DND-41 (cell line): Measurements from ENCODE around the gene PCCB.
"Not testable (repeated sequence)": the region's sequence is repeated elsewhere in the genome, so short reads cannot be mapped to it uniquely, and the experiment has no call there.

Experiments used
- ATAC-seq: fragments of 200-7000 bp; cut with Tn5 transposase; 3 replicates; pipeline ENCODE4 v1.9.1; 2021; ENCODE audit warnings: low read depth; ENCODE audit not compliant: insufficient read depth
- DNase-seq: peaks from one replicate; pipeline ENCODE4 v3.0.0-alpha.2; 2020
- H2AFZ ChIP-seq: 2 replicates; pipeline ENCODE4 v1.6.0; 2012; ENCODE audit warnings: low read depth, low read length
- H3K27ac ChIP-seq: 2 replicates; pipeline ENCODE4 v1.5.1; 2012; ENCODE audit warnings: low read length, inconsistent platforms
- H3K27me3 ChIP-seq: fragments of 200-600 bp; sonication (generic); 2 replicates; pipeline ENCODE4 v1.6.0; 2012; ENCODE audit warnings: low read length, mild to moderate bottlenecking, inconsistent platforms; ENCODE audit not compliant: insufficient read depth, poor library complexity
- H3K36me3 ChIP-seq: 2 replicates; pipeline ENCODE4 v1.5.1; 2012; ENCODE audit warnings: low read length, inconsistent platforms; ENCODE audit not compliant: insufficient read depth
- H3K4me1 ChIP-seq: 2 replicates; pipeline ENCODE4 v1.5.1; 2012; ENCODE audit warnings: mild to moderate bottlenecking, low read length; ENCODE audit not compliant: insufficient read depth
- H3K4me2 ChIP-seq: 2 replicates; pipeline ENCODE4 v1.6.0; 2012; ENCODE audit warnings: mild to moderate bottlenecking, moderate library complexity, low read length, inconsistent platforms; ENCODE audit not compliant: insufficient read depth
- H3K4me3 ChIP-seq, 2 experiments: fragments of 200-600 bp in 1 of 2; shearing (Covaris generic) in 1 of 2; 2 replicates each; pipeline ENCODE4 v1.5.1; 2012 to 2016; ENCODE audit warnings: inconsistent platforms in 2 of 2, low read length in 2 of 2, mild to moderate bottlenecking in 2 of 2, low read depth in 1 of 2, moderate library complexity in 1 of 2
- H3K79me2 ChIP-seq: 2 replicates; pipeline ENCODE4 v1.6.0; 2012; ENCODE audit warnings: low read length, inconsistent platforms; ENCODE audit not compliant: insufficient read depth
- H3K9ac ChIP-seq: 2 replicates; pipeline ENCODE4 v1.6.0; 2012; ENCODE audit warnings: low read depth, mild to moderate bottlenecking, inconsistent platforms, low read length, moderate library complexity
- H3K9me3 ChIP-seq: 2 replicates; pipeline ENCODE4 v1.5.1; 2012; ENCODE audit warnings: low read length, moderate library complexity, mild to moderate bottlenecking, inconsistent platforms; ENCODE audit not compliant: insufficient read depth, severe bottlenecking
- H4K20me1 ChIP-seq: 2 replicates; pipeline ENCODE4 v1.6.0; 2012; ENCODE audit warnings: low read length; ENCODE audit not compliant: insufficient read depth
- CTCF ChIP-seq: IDR thresholded peaks from 2 replicates; pipeline ENCODE4 v1.5.1; 2012; ENCODE audit warnings: borderline replicate concordance, low read length, moderate library complexity, mild to moderate bottlenecking; ENCODE audit not compliant: poor library complexity, severe bottlenecking; ENCODE audit errors: extremely low read depth
- EZH2 ChIP-seq: IDR thresholded peaks from 3 replicates; pipeline ENCODE4 v1.6.1; 2012; ENCODE audit warnings: borderline replicate concordance, low read depth, mild to moderate bottlenecking, moderate library complexity, low read length, inconsistent platforms; ENCODE audit not compliant: severe bottlenecking

Gene PCCB

GRCh38 chr3:136263251-136263650, 13.1 kb downstream of the PCCB start:
- no peak overlapping the region for H3K9ac ChIP-seq
- no peaks in the 10 kb centered on the region for H4K20me1 ChIP-seq
- DNase-seq: no peak
- no peak overlapping the region for H3K4me2 ChIP-seq
- H2AFZ ChIP-seq: no peak overlapping the region
- no peak for TF ChIP-seq CTCF
- TF ChIP-seq EZH2: no peak
- H3K27me3 ChIP-seq: no peaks in the 10 kb centered on the region
- H3K4me1 ChIP-seq: no peaks in the 10 kb centered on the region
- H3K36me3 ChIP-seq: peaks cover 85% of the 10 kb centered on the region
- no peaks in the 10 kb centered on the region for H3K9me3 ChIP-seq
- H3K79me2 ChIP-seq: peaks cover 7% of the 10 kb centered on the region
- H3K4me3 ChIP-seq: no peak overlapping the region
- no peak for ATAC-seq
- no peak overlapping the region for H3K27ac ChIP-seq

- not testable (repeated sequence) for H4K20me1 ChIP-seq, H3K4me3 ChIP-seq, DNase-seq, ATAC-seq, H3K4me1 ChIP-seq, H3K4me2 ChIP-seq, H3K9me3 ChIP-seq, H3K9ac ChIP-seq, H2AFZ ChIP-seq, H3K27me3 ChIP-seq, H3K27ac ChIP-seq
- Histone ChIP-seq H3K36me3 (peaks cover 76% of the 10 kb centered on the region), H3K79me2 (peaks cover 25% of the 10 kb centered on the region)
These were observed 16.5 kb downstream of the PCCB start for GRCh38 chr3:136266468-136267125.

GRCh38 chr3:136267235-136267634, 17.1 kb downstream of the PCCB start:
- TF ChIP-seq EZH2 (no peak), CTCF (no peak)
- H3K36me3 ChIP-seq: peaks cover 70% of the 10 kb centered on the region

GRCh38 chr3:136270179-136270578, 20.0 kb downstream of the PCCB start:
- Histone ChIP-seq H2AFZ (no peak overlapping the region), H3K27ac (no peak overlapping the region), H3K36me3 (peaks cover 49% of the 10 kb centered on the region), H4K20me1 (no peaks in the 10 kb centered on the region), H3K9ac (no peak overlapping the region), H3K79me2 (peaks cover 51% of the 10 kb centered on the region), H3K4me1 (no peaks in the 10 kb centered on the region), H3K4me3 (no peak overlapping the region), H3K9me3 (no peaks in the 10 kb centered on the region), H3K27me3 (no peaks in the 10 kb centered on the region), H3K4me2 (no peak overlapping the region)
- no peak for ATAC-seq
- DNase-seq: no peak
- TF ChIP-seq CTCF (no peak), EZH2 (no peak)

More at GRCh38 chr3:136267235-136267634, 17.1 kb downstream of the PCCB start:
- Histone ChIP-seq H3K4me2 (no peak overlapping the region), H3K79me2 (peaks cover 30% of the 10 kb centered on the region), H2AFZ (no peak overlapping the region), H3K9ac (no peak overlapping the region), H3K9me3 (no peaks in the 10 kb centered on the region), H3K4me1 (no peaks in the 10 kb centered on the region), H3K27ac (no peak overlapping the region), H3K27me3 (no peaks in the 10 kb centered on the region), H4K20me1 (no peaks in the 10 kb centered on the region), H3K4me3 (no peak overlapping the region)
- ATAC-seq (no peak), DNase-seq (no peak)

GRCh38 chr3:136271626-136272025, 21.5 kb downstream of the PCCB start:
- ATAC-seq, H3K9me3 ChIP-seq, H3K4me1 ChIP-seq, H3K27ac ChIP-seq, H3K9ac ChIP-seq, H3K27me3 ChIP-seq, DNase-seq, H3K4me3 ChIP-seq, H3K4me2 ChIP-seq, H2AFZ ChIP-seq, H4K20me1 ChIP-seq: not testable (repeated sequence)
- Histone ChIP-seq H3K79me2 (peaks cover 62% of the 10 kb centered on the region), H3K36me3 (peaks cover 46% of the 10 kb centered on the region)
